Fibroblast of mammary gland (primary cell): Measurements from ENCODE around the gene SDF2L1.
A peak's percentile ranks its signal among the peaks of the same experiment; 100 is the strongest.
"Not testable (repeated sequence)": the region's sequence is repeated elsewhere in the genome, so short reads cannot be mapped to it uniquely, and the experiment has no call there.

Experiments used
- DNase-seq: peaks from one replicate; pipeline ENCODE4 v3.0.0-alpha.2; 2010; ENCODE audit warnings: low read depth
- H3K4me3 ChIP-seq: 2 replicates; pipeline ENCODE4 v1.5.1; 2011; ENCODE audit warnings: low read depth, mild to moderate bottlenecking, low read length, moderate library complexity; ENCODE audit not compliant: control insufficient read depth
- CTCF ChIP-seq: conservative IDR thresholded peaks from 2 replicates; pipeline ENCODE4 v1.5.1; 2011; ENCODE audit warnings: low read depth, low read length, inconsistent platforms; ENCODE audit not compliant: control insufficient read depth, insufficient read depth

SDF2L1 gene

GRCh38 chr22:21636629-21637218, 5.4 kb upstream of the SDF2L1 start:
- TF ChIP-seq CTCF, result no peak
- DNase-seq, result no peak
- no peak overlapping the region for H3K4me3 ChIP-seq

DNA sequence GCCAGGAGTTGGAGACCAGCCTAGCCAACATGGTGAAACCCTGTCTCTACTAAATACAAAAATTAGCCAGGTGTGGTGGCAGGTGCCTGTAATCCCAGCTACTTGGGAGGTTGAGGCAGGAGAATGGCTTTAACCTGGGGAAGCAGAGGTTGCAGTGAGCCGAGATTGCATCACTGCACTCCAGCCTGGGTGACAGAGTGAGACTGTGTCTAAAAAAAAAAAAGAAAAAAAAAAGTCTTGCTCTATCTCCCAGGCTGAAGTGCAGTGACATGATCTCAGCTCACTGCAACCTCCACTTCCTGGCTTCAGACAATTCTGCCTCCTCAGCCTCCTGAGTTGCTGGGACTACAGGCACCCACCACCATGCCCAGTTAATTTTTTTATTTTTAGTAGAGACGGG, 4.7 kb upstream of the SDF2L1 start:
- H3K4me3 ChIP-seq, DNase-seq: not testable (repeated sequence)

DNA sequence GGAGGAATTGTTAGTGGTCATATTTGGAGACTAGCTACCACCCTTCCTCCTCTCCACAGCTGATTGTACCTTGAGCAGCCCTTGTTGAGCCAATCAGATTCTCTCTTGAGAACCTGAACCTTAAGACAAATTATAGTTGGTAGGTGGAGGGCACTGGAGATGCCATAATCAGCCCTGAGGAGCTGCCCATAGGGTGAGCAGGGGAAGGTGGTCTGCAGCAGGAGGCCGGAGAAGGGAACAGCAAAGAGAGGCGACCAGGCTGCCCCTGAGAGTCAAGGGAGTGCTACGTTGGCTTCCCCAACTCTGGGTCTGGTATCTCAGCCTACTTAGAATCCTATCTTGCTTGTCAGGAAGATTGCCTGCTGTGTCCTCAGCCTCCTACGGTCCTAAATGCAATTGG, 2.7 kb upstream of the SDF2L1 start:
- no peak for DNase-seq
- no peak for TF ChIP-seq CTCF
- H3K4me3 ChIP-seq, result no peak overlapping the region

DNA sequence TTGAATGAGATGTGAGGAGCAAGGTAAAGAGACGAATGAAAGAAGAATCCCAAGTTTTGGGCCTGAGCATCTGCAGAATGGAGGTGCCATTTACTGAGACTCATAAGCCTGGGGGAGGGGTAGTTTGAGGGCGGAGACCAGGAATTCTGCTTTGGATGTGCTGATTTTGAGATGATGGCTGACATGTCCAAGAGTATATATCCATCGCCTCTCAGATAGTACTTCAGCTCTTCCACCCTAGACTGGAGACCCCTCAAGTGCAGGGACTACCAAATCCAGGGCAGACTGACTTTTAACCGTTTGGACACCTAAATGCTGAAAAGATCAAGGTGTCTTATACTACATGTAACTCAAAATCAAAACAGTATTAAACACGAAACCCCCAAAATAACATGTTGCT, 1.3 kb upstream of the SDF2L1 start:
- no peak overlapping the region for H3K4me3 ChIP-seq
- DNase-seq, result no peak
- TF ChIP-seq CTCF, result no peak

DNA sequence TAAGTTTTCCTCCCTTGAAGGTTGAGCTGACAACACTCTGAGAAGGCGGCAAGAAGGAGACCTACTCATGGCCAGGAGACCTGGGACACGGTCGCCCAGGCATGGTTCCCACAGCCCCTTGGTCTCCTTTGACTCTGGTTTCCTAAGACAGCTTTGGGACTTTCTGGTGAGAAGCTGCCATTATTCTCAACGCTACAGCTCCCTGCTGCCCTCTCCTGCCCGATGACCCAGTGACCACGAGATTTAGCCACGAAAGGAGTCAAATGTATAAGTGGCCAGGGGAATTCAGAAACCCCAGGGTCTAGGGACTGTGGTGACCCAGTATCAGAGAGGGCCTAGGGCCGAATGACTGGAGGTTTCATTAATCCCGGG, 699 bp upstream of the SDF2L1 start:
- H3K4me3 ChIP-seq, result peak overlapping the region; percentile 65
- peak; percentile 58 for DNase-seq

GRCh38 chr22:21642584-21643448, 714 bp downstream of the SDF2L1 start:
- DNase-seq, result peak; percentile 43
- peak overlapping the region; percentile 68 for H3K4me3 ChIP-seq
- TF ChIP-seq CTCF, result peak; percentile 55

More for the DNA sequence above, 699 bp upstream of the SDF2L1 start:
- peak; percentile 59 for TF ChIP-seq CTCF

DNA sequence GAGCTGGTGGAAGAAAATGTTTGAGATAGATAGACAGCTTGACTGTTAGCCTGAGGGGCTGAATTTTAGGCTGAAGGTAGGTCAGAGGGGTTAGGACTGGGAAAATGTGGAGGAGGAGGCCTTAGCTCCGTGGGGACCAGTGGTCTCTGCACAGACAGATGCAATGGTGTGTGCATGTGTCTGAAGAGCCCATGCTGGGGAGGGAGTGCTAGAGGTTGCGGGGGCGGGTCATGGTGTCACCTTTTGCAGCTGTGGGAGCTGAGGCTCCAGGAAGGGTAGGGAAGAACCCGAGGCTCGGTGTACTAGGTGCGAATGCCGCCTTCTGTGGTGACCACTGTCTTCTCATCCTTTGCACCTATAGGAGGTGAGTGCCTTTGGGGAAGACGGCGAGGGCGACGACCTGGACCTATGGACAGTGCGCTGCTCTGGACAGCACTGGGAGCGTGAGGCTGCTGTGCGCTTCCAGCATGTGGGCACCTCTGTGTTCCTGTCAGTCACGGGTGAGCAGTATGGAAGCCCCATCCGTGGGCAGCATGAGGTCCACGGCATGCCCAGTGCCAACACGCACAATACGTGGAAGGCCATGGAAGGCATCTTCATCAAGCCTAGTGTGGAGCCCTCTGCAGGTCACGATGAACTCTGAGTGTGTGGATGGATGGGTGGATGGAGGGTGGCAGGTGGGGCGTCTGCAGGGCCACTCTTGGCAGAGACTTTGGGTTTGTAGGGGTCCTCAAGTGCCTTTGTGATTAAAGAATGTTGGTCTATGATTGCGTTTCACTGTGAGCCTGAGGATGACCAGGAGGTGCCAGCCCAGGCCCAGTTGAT, 1.6 kb downstream of the SDF2L1 start:
- no peak for DNase-seq
- peak; percentile 8 for TF ChIP-seq CTCF
- peak overlapping the region; percentile 68 for H3K4me3 ChIP-seq

DNA sequence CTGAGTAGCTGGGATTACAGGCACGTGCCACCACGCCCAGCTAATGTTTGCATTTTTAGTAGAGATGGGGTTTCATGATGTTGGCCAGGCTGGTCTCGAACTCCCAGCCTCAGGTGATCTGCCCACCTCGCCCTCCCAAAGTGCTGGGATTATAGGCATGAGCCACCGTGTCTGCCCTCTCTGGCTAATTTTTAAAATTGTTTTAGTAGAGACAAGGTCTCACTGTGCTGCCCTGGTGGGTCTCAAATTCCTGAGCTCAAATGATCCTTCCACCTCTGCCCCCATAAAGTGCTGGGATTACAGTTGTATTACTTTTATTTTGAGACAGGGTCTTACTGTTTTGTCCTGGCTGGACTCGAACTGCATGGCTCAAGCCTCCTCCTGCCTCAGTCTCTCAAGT, 3.4 kb downstream of the SDF2L1 start:
- not testable (repeated sequence) for H3K4me3 ChIP-seq, DNase-seq
